ENCODE data around the gene CLCN1.
"Not testable (repeated sequence)": the region's sequence is repeated elsewhere in the genome, so short reads cannot be mapped to it uniquely, and the experiment has no call there.

CLCN1 gene

DNA sequence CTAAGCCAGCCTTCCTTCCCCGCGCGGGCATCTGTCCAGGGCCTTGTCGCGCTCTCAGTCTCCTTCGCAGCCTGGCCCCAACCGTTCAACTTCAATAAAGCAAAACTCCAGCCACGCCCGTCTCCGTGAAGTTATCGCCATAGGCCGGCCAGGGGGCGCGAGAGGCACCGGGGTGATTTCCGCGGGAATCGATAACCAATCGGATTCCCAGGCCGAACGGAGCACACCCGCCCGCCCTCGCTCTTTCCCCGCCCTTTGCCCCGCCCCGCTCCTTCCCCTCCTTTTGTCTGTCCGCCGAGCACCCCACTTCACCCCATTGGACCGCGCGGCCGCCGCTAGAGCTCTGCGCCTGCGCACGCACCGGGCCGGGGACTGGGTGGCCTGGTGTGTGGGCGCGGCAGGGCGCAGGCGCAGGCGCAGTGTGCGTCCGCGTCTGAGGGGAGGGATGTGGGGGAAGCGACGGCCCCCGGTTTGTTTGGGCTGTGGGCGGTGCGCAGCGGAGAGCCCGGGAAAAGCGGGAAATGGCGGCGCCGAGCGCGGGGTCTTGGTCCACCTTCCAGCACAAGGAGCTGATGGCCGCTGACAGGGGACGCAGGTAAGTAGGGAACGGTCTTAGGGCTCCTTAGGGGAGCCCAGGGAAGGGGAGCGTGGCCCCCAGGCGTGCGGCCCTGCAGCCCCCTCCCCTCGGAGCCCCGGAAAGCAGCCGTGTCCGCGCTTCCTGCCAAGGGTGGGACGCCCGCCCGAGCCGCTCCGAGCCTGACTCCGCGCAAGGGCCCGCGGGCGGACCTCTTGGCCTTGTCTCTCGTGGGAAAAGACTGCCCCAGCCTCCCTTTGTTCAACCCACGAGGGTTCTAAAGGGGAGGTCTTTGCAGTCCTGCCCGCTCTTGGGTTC lies 27.7 kb upstream of the CLCN1 start, which contains the start of gene CASP2:
Gene CASP2 (plus strand): TSS at position 417 of the 892 bp plus-strand sequence. CDS start 105 bp downstream, at position 522.
- Histone ChIP-seq H3K4me2 (ENCODE audit: low read depth, low read length, poor library complexity, severe bottlenecking) (peak within 1 kb of the TSS; percentile 89), H2AFZ (ENCODE audit: low read length) (peak within 1 kb of the TSS; percentile 79), H3K4me3 (ENCODE audit: low read length, poor library complexity, severe bottlenecking) (peak within 1 kb of the TSS; percentile 77), H3K27me3 (ENCODE audit: insufficient read depth, low read length, poor library complexity, severe bottlenecking) (no peaks in the 10 kb centered on the region), H4K20me1 (ENCODE audit: insufficient read depth, low read length, poor library complexity, severe bottlenecking) (peaks cover 36% of the 10 kb centered on the region), H3F3A (ENCODE audit: low read depth) (no peaks in the 10 kb centered on the region), H3K9me3 (ENCODE audit: insufficient read depth, low read depth, low read length) (no peaks in the 10 kb centered on the region), H3K9me2 (replicated peaks; ENCODE audit: low read depth, low read length) (no peaks in the 10 kb centered on the region), H3K9ac (ENCODE audit: low read depth, low read length, poor library complexity, severe bottlenecking) (peak within 1 kb of the TSS; percentile 88), H3K4me1 (ENCODE audit: insufficient read depth, low read length, poor library complexity, severe bottlenecking) (peaks cover 39% of the 10 kb centered on the region), H3K36me3 (ENCODE audit: insufficient read depth, low read length) (peaks cover 10% of the 10 kb centered on the region; the same call in 1 of the 2 replicates), H3K79me2 (ENCODE audit: insufficient read depth, low read length) (peaks cover 49% of the 10 kb centered on the region)
- no peak for TF ChIP-seq EZH2phosphoT487 (IDR thresholded peaks at IDR 0.05; ENCODE audit: borderline replicate concordance)
- TF ChIP-seq, protein P1, sequence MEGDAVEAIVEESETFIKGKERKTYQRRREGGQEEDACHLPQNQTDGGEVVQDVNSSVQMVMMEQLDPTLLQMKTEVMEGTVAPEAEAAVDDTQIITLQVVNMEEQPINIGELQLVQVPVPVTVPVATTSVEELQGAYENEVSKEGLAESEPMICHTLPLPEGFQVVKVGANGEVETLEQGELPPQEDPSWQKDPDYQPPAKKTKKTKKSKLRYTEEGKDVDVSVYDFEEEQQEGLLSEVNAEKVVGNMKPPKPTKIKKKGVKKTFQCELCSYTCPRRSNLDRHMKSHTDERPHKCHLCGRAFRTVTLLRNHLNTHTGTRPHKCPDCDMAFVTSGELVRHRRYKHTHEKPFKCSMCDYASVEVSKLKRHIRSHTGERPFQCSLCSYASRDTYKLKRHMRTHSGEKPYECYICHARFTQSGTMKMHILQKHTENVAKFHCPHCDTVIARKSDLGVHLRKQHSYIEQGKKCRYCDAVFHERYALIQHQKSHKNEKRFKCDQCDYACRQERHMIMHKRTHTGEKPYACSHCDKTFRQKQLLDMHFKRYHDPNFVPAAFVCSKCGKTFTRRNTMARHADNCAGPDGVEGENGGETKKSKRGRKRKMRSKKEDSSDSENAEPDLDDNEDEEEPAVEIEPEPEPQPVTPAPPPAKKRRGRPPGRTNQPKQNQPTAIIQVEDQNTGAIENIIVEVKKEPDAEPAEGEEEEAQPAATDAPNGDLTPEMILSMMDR (conservative IDR thresholded peaks at IDR 0.05; ENCODE audit: low read length): no peak

DNA sequence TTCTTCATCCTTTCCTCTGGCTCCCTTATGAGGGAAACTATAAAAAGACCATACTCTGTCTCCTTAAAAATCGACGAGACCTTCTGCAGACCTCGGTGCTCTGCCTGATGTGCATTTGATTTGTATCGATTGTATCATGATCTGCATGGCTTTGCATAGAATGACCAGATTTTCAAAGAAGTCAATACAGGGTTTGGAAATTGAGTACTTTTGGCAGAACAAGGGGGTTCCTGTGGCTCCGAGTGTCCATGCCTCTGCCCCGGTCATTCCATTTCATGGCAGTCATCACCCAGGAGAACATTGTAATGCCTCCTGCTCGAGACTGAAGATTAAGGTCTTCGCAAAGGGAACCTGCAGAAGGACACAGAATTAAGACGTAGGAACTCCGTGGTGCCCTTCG lies 27.1 kb upstream of the CLCN1 start:
- peaks cover 38% of the 10 kb centered on the region for H3K4me1 ChIP-seq (ENCODE audit: insufficient read depth, low read length, poor library complexity, severe bottlenecking)
- no peaks in the 10 kb centered on the region for H3K9me3 ChIP-seq (ENCODE audit: insufficient read depth, low read depth, low read length)
- H3K4me2 ChIP-seq (ENCODE audit: low read depth, low read length, poor library complexity, severe bottlenecking): peak overlapping the region; percentile 89
- no peaks in the 10 kb centered on the region for H3F3A ChIP-seq (ENCODE audit: low read depth)
- H3K27me3 ChIP-seq (ENCODE audit: insufficient read depth, low read length, poor library complexity, severe bottlenecking): no peaks in the 10 kb centered on the region
- H3K9me2 ChIP-seq (replicated peaks; ENCODE audit: low read depth, low read length): no peaks in the 10 kb centered on the region
- H3K9ac ChIP-seq (ENCODE audit: low read depth, low read length, poor library complexity, severe bottlenecking): peak overlapping the region; percentile 88
- H4K20me1 ChIP-seq (ENCODE audit: insufficient read depth, low read length, poor library complexity, severe bottlenecking): peaks cover 40% of the 10 kb centered on the region
- H3K79me2 ChIP-seq (ENCODE audit: insufficient read depth, low read length): peaks cover 55% of the 10 kb centered on the region
- H3K36me3 ChIP-seq (ENCODE audit: insufficient read depth, low read length): peaks cover 17% of the 10 kb centered on the region; the same call in 1 of the 2 replicates
- peak overlapping the region; percentile 77 for H3K4me3 ChIP-seq (ENCODE audit: low read length, poor library complexity, severe bottlenecking)
- TF ChIP-seq, protein P1 (conservative IDR thresholded peaks at IDR 0.05; ENCODE audit: low read length): no peak
- no peak for TF ChIP-seq EZH2phosphoT487 (IDR thresholded peaks at IDR 0.05; ENCODE audit: borderline replicate concordance)
- peak overlapping the region; percentile 74; the same call in 1 of the 2 replicates for H2AFZ ChIP-seq (ENCODE audit: low read length)

DNA sequence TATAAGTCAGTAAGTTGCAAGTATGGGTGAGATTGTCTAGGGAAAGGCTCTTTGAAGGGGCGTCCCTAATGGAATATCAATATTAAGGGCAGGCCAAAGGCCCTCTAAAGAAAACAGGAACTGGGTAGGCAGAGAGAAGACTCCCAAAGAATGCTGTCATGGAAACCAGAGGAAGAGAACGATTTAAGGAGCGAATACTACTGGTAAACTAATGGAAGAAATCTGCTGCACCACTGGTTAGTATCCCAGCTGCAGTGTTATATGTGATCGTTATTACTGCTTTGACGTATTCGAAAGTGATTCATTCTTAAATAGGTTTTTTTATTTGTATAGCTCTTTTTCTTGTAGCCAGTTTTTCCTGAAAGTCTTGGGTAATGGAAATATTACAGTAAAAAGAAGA lies 26.5 kb upstream of the CLCN1 start:
- Histone ChIP-seq H3K4me1 (ENCODE audit: insufficient read depth, low read length, poor library complexity, severe bottlenecking) (peaks cover 39% of the 10 kb centered on the region), H3K4me3 (ENCODE audit: low read length, poor library complexity, severe bottlenecking) (peak overlapping the region; percentile 77), H2AFZ (ENCODE audit: low read length) (no peak overlapping the region)

DNA sequence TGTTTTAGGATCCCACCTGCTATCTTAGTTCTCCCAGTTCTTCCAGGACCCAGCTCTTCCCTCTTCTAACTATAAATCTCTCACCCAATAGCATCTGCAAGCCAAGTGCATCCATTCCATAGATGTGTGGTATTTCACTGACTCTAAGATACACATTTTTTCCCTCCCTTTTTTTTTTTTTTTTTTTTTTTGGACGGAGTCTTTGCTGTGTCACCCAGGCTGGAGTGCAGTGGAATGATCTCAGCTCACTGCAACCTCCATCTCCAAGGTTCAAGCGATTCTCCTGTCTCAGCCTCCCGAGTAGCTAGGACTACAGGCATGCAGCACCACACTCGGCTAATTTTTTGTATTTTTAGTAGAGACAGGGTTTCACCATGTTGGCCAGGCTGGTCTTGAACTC lies 26.0 kb upstream of the CLCN1 start:
- Histone ChIP-seq H3K79me2 (ENCODE audit: insufficient read depth, low read length) (peaks cover 65% of the 10 kb centered on the region), H3K9ac (ENCODE audit: low read depth, low read length, poor library complexity, severe bottlenecking) (peak overlapping the region; percentile 88), H3K4me2 (ENCODE audit: low read depth, low read length, poor library complexity, severe bottlenecking) (peak overlapping the region; percentile 89), H3K36me3 (ENCODE audit: insufficient read depth, low read length) (peaks cover 27% of the 10 kb centered on the region; the same call in 1 of the 2 replicates), H4K20me1 (ENCODE audit: insufficient read depth, low read length, poor library complexity, severe bottlenecking) (peaks cover 50% of the 10 kb centered on the region), H3K4me1 (ENCODE audit: insufficient read depth, low read length, poor library complexity, severe bottlenecking) (peaks cover 44% of the 10 kb centered on the region), H3K4me3 (ENCODE audit: low read length, poor library complexity, severe bottlenecking) (peak overlapping the region; percentile 77)
- not testable (repeated sequence) for H3K9me2 ChIP-seq (replicated peaks; ENCODE audit: low read depth, low read length); H3F3A ChIP-seq (ENCODE audit: low read depth); H2AFZ ChIP-seq (ENCODE audit: low read length); H3K9me3 ChIP-seq (ENCODE audit: insufficient read depth, low read depth, low read length); H3K27me3 ChIP-seq (ENCODE audit: insufficient read depth, low read length, poor library complexity, severe bottlenecking)

More for the DNA sequence above, 26.5 kb upstream of the CLCN1 start:
- H3K9me2 ChIP-seq (replicated peaks; ENCODE audit: low read depth, low read length): no peaks in the 10 kb centered on the region
- H3F3A ChIP-seq (ENCODE audit: low read depth): no peaks in the 10 kb centered on the region
- H4K20me1 ChIP-seq (ENCODE audit: insufficient read depth, low read length, poor library complexity, severe bottlenecking): peaks cover 46% of the 10 kb centered on the region
- H3K9ac ChIP-seq (ENCODE audit: low read depth, low read length, poor library complexity, severe bottlenecking): peak overlapping the region; percentile 88
- peaks cover 23% of the 10 kb centered on the region; the same call in 1 of the 2 replicates for H3K36me3 ChIP-seq (ENCODE audit: insufficient read depth, low read length)
- TF ChIP-seq, protein P1 (conservative IDR thresholded peaks at IDR 0.05; ENCODE audit: low read length): no peak
- no peak for TF ChIP-seq EZH2phosphoT487 (IDR thresholded peaks at IDR 0.05; ENCODE audit: borderline replicate concordance)
- H3K27me3 ChIP-seq (ENCODE audit: insufficient read depth, low read length, poor library complexity, severe bottlenecking): no peaks in the 10 kb centered on the region
- H3K79me2 ChIP-seq (ENCODE audit: insufficient read depth, low read length): peaks cover 61% of the 10 kb centered on the region
- H3K4me2 ChIP-seq (ENCODE audit: low read depth, low read length, poor library complexity, severe bottlenecking): peak overlapping the region; percentile 89
- H3K9me3 ChIP-seq (ENCODE audit: insufficient read depth, low read depth, low read length): no peaks in the 10 kb centered on the region
